Uterus (tissue), 4 donors: ENCODE results near the gene LARP1B. TPM values are rescaled to one million over a fixed set of nuclear protein-coding genes. Genes with fewer than 3 reads are reported as not detected.
"Not testable (repeated sequence)": the region's sequence is repeated elsewhere in the genome, so short reads cannot be mapped to it uniquely, and the experiment has no call there.

ENCODE experiments used
- DNase-seq, 2 donors: peaks; one replicate each; pipeline ENCODE4 v3.0.0-alpha.2; 2019 to 2020
- H3K27ac ChIP-seq, 2 donors: fragments of 200-600 bp; sonication (generic); 1 replicate in 1 of 2; 2 replicates in 1 of 2; pipeline ENCODE4 v1.5.1; 2016 to 2018
- H3K27me3 ChIP-seq, 2 donors: fragments of 200-600 bp; sonication (generic); one replicate each; pipeline ENCODE4 v1.5.1; 2018 to 2019; ENCODE audit warnings: control low read depth in 1 of 2
- H3K36me3 ChIP-seq, 2 donors: fragments of 200-600 bp; sonication (generic); one replicate each; pipeline ENCODE4 v1.5.1; 2019; ENCODE audit warnings: control low read depth in 1 of 2
- H3K4me1 ChIP-seq, 2 donors: fragments of 200-600 bp; sonication (generic); one replicate each; pipeline ENCODE4 v1.5.1; 2018 to 2019; ENCODE audit warnings: control low read depth in 1 of 2
- H3K4me3 ChIP-seq, 2 donors: fragments of 200-600 bp; sonication (generic); 1 replicate in 1 of 2; 2 replicates in 1 of 2; pipeline ENCODE4 v1.5.1; 2018 to 2019; ENCODE audit warnings: mild to moderate bottlenecking in 1 of 2
- H3K9me3 ChIP-seq, 2 donors: fragments of 200-600 bp; sonication (generic); one replicate each; pipeline ENCODE4 v1.5.1; 2019; ENCODE audit warnings: control low read depth in 1 of 2
- POLR2A ChIP-seq, 2 donors: fragments of 450-650 bp; IDR thresholded peaks; one replicate each; pipeline ENCODE4 v1.6.1; 2016; ENCODE audit warnings: antibody characterized with exemption in 2 of 2, mild to moderate bottlenecking in 1 of 2, moderate library complexity in 1 of 2
- intact Hi-C: fragments of 100-400 bp; cut with DNase I; formaldehyde crosslinking; loops from one replicate; pipeline ENCODE4 v1.15.1; 2023; ENCODE audit warnings: low total_unique reads
- total RNA-seq, 4 donors: library from RNA; depleted of rRNA in 3 of 4; stranded (reverse); fragments of >200 nt in 3 of 4; gene quantifications; one replicate each; pipeline versions ENCODE4 v1.1.0 to v1.2.4, GENCODE V29; 2014 to 2023
- TF ChIP-seq, protein P1 (sequence below), 4 experiments: fragments of 200-600 bp in 2 of 4; fragments of 450-650 bp in 2 of 4; sonication (generic) in 2 of 4; IDR thresholded peaks; one replicate each; pipeline ENCODE4 v1.5.1; 2016 to 2019; ENCODE audit warnings: antibody characterized with exemption in 4 of 4, mild to moderate bottlenecking in 2 of 4, moderate library complexity in 1 of 4
- donor health status: DM: yes; HTN: yes; CAD: no.

Gene LARP1B
- total RNA-seq, 4 donors from 2014 or later: 11.2 to 41.5 (median 36.1) TPM

DNA sequence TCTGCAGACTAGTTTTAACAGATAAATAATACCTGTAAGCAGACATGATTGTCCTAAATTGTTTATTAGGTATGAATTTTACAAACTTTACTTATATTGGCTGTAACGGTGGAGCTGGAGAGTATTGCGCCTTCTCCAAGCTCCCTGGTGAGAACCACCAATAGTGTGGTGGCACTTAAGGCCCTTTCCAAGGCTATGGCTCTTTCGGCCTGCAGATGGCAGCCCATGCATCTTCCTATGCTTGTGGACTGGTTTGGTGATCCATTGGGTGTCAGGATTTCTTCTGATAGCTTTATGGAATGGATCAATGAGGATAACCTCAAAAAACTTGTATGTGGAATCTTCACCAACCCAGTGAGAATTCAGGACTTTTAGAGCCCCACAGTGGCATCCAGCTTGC, 7.8 kb downstream of the LARP1B start:
- Histone ChIP-seq H3K27ac (no peak overlapping the region), H3K27me3 (no peaks in the 10 kb centered on the region), H3K4me3 (no peak overlapping the region), H3K4me1 (no peaks in the 10 kb centered on the region), H3K36me3 (no peaks in the 10 kb centered on the region), H3K9me3 (no peaks in the 10 kb centered on the region)
- TF ChIP-seq, protein P1, sequence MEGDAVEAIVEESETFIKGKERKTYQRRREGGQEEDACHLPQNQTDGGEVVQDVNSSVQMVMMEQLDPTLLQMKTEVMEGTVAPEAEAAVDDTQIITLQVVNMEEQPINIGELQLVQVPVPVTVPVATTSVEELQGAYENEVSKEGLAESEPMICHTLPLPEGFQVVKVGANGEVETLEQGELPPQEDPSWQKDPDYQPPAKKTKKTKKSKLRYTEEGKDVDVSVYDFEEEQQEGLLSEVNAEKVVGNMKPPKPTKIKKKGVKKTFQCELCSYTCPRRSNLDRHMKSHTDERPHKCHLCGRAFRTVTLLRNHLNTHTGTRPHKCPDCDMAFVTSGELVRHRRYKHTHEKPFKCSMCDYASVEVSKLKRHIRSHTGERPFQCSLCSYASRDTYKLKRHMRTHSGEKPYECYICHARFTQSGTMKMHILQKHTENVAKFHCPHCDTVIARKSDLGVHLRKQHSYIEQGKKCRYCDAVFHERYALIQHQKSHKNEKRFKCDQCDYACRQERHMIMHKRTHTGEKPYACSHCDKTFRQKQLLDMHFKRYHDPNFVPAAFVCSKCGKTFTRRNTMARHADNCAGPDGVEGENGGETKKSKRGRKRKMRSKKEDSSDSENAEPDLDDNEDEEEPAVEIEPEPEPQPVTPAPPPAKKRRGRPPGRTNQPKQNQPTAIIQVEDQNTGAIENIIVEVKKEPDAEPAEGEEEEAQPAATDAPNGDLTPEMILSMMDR (IDR thresholded peaks at IDR 0.05): no peak
- TF ChIP-seq POLR2A (IDR thresholded peaks at IDR 0.05): no peak
- DNase-seq: no peak
- intact Hi-C loops: loop anchor here (10.0 kb wide), 1 partner anchor 104 kb away; the partner anchor contains the start of genes ABHD18 and MFSD8

DNA sequence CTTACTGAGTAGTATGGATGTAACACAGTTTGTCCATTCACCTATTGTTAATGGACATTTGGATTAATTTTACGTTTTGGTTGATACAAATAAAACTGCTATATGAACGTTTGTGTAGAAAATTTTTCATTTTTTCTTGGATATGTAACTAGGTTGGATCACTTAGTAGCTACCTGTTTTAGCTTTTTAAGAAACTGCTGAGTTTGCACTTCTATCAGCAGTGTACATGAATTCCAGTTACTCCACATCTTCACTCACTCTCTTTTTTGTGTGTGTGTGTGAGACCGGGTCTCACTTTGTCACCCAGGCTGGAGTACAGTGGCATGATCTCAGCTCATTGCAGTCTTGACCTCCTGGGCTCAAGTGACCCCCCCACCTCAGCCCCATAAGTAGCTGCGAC, 15.4 kb downstream of the LARP1B start:
- Histone ChIP-seq H3K36me3 (no peaks in the 10 kb centered on the region), H3K9me3 (no peaks in the 10 kb centered on the region), H3K27ac (no peak overlapping the region), H3K27me3 (no peaks in the 10 kb centered on the region), H3K4me1 (no peaks in the 10 kb centered on the region), H3K4me3 (no peak overlapping the region)
- TF ChIP-seq POLR2A (IDR thresholded peaks at IDR 0.05): no peak
- TF ChIP-seq, protein P1 (IDR thresholded peaks at IDR 0.05): no peak
- no peak for DNase-seq
- intact Hi-C loops: no loop called here

DNA sequence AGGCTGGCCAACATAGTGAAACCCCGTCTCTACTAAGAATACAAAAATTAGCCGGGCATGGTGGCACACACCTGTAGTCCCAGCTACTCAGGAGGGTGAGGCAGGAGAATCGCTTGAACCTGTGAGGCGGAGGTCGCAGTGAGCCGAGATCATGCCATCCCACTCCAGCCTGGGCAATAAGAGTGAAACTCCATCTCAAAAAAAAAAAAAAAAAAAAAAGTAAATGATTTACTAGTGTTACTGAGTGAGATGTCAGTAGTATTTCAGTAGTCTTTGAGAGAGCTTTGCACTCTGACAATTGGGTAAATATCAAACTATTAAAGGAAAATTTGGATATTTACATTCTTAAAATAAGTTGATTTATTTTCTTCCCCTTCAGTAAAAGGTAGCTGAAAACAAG, 34.2 kb downstream of the LARP1B start:
- H3K4me3 ChIP-seq, H3K27ac ChIP-seq, H3K36me3 ChIP-seq, H3K9me3 ChIP-seq, DNase-seq, H3K27me3 ChIP-seq, intact Hi-C loops, H3K4me1 ChIP-seq: not testable (repeated sequence)

DNA sequence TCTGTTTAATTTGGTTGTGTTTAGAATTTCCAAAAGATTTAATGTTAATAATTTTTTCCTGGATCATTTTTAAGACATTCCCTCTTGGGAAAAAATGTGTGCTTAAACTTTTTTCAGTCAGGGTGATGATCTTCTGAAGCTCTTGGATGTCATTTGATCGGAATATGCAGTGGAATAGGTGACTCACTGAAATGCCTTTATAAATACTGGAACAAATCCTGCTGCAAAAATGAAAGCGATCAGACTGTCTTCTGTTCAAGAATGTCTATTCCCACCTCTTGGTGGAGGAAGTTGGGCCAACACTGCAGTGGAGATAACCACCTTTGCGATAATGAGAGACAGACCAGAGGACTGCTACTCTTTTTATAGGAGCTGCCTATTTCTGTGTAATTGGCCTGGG, 46.7 kb downstream of the LARP1B start:
- H3K36me3 ChIP-seq: no peaks in the 10 kb centered on the region
- intact Hi-C loops: no loop called here
- no peak overlapping the region for H3K4me3 ChIP-seq
- no peaks in the 10 kb centered on the region for H3K27me3 ChIP-seq
- H3K9me3 ChIP-seq: no peaks in the 10 kb centered on the region
- no peak for TF ChIP-seq POLR2A (IDR thresholded peaks at IDR 0.05)
- TF ChIP-seq, protein P1 (IDR thresholded peaks at IDR 0.05): no peak
- no peaks in the 10 kb centered on the region for H3K4me1 ChIP-seq
- no peak for DNase-seq
- no peak overlapping the region for H3K27ac ChIP-seq

DNA sequence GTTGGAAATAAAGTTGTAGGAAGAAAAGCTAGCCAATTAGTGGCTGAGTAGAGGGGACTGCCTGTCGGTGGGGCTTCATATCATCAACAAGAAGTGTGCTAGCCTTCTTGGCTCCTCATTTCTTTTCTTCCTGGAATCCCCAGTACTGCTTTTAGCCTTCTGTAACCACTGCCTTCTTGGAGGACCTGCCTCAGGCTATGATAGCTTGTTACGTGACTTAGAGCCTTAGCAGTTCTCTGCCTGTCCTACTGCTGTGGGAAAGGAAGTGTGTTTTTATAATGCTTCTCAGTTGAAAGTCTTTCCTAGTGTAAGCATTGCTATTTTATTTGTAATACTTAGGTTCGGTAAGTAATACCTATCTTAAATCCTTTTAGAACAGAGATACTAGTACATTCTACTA, 61.9 kb downstream of the LARP1B start:
- DNase-seq: no peak
- TF ChIP-seq POLR2A (IDR thresholded peaks at IDR 0.05): no peak
- TF ChIP-seq, protein P1 (IDR thresholded peaks at IDR 0.05): no peak
- no peaks in the 10 kb centered on the region for H3K36me3 ChIP-seq
- intact Hi-C loops: no loop called here
- H3K9me3 ChIP-seq: no peaks in the 10 kb centered on the region
- H3K4me3 ChIP-seq: no peak overlapping the region
- H3K27me3 ChIP-seq: no peaks in the 10 kb centered on the region
- no peaks in the 10 kb centered on the region for H3K4me1 ChIP-seq
- no peak overlapping the region for H3K27ac ChIP-seq

DNA sequence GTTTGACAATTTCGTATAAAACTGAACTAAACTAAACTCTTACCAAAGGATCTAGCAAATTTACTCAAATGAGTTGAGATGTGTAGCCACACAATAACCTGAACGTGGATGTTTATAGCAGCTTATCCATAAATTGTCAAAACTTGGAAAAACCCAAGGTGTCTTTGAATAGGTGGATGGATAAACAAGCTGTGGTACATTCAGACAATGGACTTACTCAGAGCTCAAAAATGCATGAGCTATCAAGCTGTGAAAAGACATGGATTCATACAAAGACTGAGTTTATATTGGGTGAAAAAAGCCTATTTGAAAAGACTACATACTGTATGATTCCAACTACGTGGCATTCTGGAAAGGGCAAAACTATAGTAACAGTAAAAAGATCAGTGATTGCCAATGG, 69.5 kb downstream of the LARP1B start:
- Histone ChIP-seq H3K27ac (no peak overlapping the region), H3K9me3 (no peaks in the 10 kb centered on the region), H3K4me3 (no peak overlapping the region), H3K4me1 (no peaks in the 10 kb centered on the region), H3K27me3 (no peaks in the 10 kb centered on the region), H3K36me3 (no peaks in the 10 kb centered on the region)
- TF ChIP-seq POLR2A (IDR thresholded peaks at IDR 0.05): no peak
- TF ChIP-seq, protein P1 (IDR thresholded peaks at IDR 0.05): no peak
- no peak for DNase-seq
- intact Hi-C loops: no loop called here
